Amniotic epithelial cell (primary cell): ENCODE measurements around the gene PRDM2.

Experiments
- DNase-seq: peaks from one replicate; pipeline ENCODE4 v3.0.0-alpha.2; 2010; ENCODE audit warnings: low read depth

PRDM2 gene

GRCh38 chr1:13842497-13842896, 142.5 kb downstream of the PRDM2 start:
- DNase-seq: no peak

- DNase-seq: no peak
Observed at GRCh38 chr1:13851726-13852125, 151.7 kb downstream of the PRDM2 start.

- DNase-seq: no peak
Observed at GRCh38 chr1:13855554-13855953, 155.6 kb downstream of the PRDM2 start.

GRCh38 chr1:13860031-13860430, 160.0 kb downstream of the PRDM2 start:
- no peak for DNase-seq

GRCh38 chr1:13864760-13865159, 164.8 kb downstream of the PRDM2 start:
- no peak for DNase-seq

GRCh38 chr1:13865851-13866250, 165.9 kb downstream of the PRDM2 start:
- DNase-seq: no peak

GRCh38 chr1:13867603-13868002, 167.6 kb downstream of the PRDM2 start:
- DNase-seq: no peak

- DNase-seq: no peak
Observed at GRCh38 chr1:13869172-13869797, 169.3 kb downstream of the PRDM2 start.

GRCh38 chr1:13871413-13871812, 171.4 kb downstream of the PRDM2 start:
- DNase-seq: no peak

GRCh38 chr1:13871886-13872285, 171.9 kb downstream of the PRDM2 start:
- no peak for DNase-seq

GRCh38 chr1:13873032-13873431, 173.0 kb downstream of the PRDM2 start:
- no peak for DNase-seq
